Vagina (tissue), 2 donors: ENCODE data around the gene FAM120A.

Experiments
- CTCF ChIP-seq, 3 experiments: fragments of 450-650 bp in 2 of 3; fragments of 200-600 bp in 1 of 3; sonication (generic) in 1 of 3; IDR thresholded peaks; one replicate each; pipeline ENCODE4 v1.5.1; 2017 to 2019; ENCODE audit warnings: antibody characterized with exemption in 3 of 3, mild to moderate bottlenecking in 2 of 3, moderate library complexity in 2 of 3
- POLR2A ChIP-seq, 2 donors: fragments of 450-650 bp; IDR thresholded peaks; one replicate each; pipeline ENCODE4 v1.6.1; 2017; ENCODE audit warnings: antibody characterized with exemption in 2 of 2, mild to moderate bottlenecking in 2 of 2, moderate library complexity in 2 of 2
- POLR2AphosphoS5 ChIP-seq, 2 donors: sonication (generic); formaldehyde crosslinking; IDR thresholded peaks; one replicate each; pipeline ENCODE4 v1.9.0; 2017; ENCODE audit warnings: antibody characterized with exemption in 2 of 2, mild to moderate bottlenecking in 2 of 2, low read depth in 1 of 2; ENCODE audit not compliant: insufficient read depth in 1 of 2

- TF ChIP-seq POLR2A (IDR thresholded peaks at IDR 0.05) (no peak), CTCF (IDR thresholded peaks at IDR 0.05) (no peak), POLR2AphosphoS5 (IDR thresholded peaks at IDR 0.05; ENCODE audit: insufficient read depth in 1 of 2, low read depth in 1 of 2) (no peak)
These were observed 28.4 kb upstream of the FAM120A start for GRCh38 chr9:93422977-93423616.
